Bone marrow (tissue), 2 donors: ENCODE data around the gene KCNK15.
"Not testable (repeated sequence)": the region's sequence is repeated elsewhere in the genome, so short reads cannot be mapped to it uniquely, and the experiment has no call there.

Experiments used
- DNase-seq, 2 donors: peaks; one replicate each; lab custom pipeline; 2025; lab: John Stamatoyannopoulos, UW

Gene KCNK15

GRCh38 chr20:44745598-44746366, at the start of gene KCNK15:
Gene KCNK15, plus strand, starts transcription at chr20:44745865. Its CDS starts 46 bp downstream, at chr20:44745911.
- DNase-seq = no peak

GRCh38 chr20:44696315-44696714, 49.4 kb upstream of the KCNK15 start:
- no peak for DNase-seq

DNA sequence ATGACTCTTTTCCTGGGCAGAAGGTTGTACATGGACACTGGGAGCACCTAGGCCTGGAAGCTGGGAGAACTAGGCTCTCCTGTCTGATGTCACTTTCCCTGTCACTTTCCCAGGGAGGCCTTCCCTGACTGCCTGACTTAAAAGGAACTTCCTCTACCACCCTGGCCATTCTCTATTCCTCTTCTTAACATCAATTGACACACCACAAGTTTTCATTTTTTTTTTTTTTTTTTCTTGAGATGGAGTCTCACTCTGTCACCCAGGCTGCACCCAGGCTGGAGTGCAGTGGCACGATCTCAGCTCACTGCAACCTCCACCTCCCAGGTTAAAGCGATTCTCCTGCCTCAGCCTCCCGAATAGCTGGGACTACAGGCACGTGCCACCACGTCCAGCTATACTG, 48.6 kb upstream of the KCNK15 start:
- not testable (repeated sequence) for DNase-seq

DNA sequence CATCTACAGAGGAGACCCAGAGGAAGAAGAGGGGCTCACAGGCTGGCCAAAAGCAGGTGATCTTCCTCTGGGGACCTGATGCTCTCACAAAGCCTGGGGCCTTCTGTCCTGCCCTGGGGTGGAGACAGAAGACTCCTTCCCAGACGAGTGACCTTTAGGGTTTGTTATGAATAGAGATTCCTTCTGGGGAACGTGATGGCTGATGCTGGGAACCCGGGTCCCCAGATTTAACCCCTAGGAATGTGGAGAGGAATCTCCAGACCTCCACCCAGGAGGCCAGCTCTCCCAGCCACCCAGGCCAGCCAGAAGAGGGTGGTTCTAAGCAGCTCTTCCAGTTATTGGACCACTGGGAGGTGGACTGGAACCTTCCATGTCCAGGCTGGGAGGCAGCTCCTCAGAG, 47.3 kb upstream of the KCNK15 start:
- no peak for DNase-seq

DNA sequence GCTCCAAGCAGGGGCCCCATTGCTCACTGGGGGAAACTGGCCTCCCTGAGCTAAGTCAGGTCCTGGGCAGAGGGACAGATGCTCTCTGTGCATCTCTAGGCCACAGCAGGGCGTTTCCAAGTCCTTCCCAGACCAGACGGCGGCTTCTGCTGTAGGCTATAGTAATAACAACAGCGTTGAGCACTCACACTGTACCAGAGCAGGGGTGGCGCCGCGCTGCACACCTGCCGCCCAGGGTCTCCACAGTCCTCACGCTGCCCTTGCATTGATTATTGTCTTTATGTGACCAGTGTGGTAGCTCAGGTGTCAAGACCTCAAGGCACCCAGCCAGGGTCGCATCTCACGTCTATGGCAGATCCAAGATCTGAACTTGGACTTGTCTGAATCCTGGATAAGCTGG, 45.4 kb upstream of the KCNK15 start:
- no peak for DNase-seq

DNA sequence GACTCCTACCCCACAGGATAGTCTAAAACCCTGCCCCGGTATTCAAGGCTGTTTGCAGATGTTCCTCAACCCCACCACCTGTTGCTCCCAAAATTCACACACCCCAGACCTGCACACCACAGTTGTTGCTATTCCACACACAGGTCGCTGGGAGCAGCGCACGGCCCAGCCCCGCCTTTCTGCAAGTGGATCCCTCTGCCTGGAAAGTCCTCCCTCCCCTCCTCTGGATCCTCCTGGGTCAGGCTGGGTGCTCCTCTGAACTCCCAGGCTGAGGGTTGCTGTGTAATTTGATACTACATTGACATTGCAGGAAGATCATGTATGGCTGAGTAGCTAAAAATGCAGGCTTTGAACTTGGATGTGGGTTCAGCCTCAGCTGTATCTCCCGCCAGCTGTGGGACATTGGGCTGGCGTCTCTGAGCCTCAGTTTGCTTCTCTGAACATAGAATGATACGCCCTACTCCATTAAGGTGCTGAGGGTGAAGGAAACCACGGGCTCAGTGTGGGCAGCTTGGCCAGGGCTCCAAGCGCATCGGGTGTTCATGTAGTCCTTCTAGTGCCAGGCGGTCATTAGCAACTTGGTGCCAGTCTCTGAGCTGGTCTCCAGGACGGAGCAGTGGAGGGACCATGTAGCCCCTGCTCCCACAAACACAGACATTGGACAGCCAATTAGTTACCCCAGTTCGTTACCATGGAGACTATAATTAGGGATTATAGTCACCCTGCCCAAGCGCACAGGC, 44.4 kb upstream of the KCNK15 start:
- no peak for DNase-seq

DNA sequence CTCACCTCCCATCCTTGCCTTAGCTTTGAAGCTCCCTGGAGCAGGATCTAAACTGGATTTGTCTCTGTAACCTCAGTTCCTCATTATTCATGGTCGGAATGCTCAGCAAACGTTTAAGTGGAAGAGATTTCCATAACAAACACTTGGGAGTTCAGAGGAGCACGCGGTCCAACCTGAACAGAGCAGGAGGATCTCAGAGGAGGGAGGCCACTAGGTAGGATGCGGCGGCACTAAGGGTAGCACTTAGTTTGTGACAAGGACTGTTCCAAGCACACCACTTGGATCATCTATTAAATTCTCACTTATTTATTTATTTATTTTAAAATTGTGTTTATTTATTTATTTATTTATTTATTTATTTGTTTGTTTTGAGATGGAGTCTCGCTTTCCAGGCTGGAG, 43.8 kb upstream of the KCNK15 start:
- no peak for DNase-seq

DNA sequence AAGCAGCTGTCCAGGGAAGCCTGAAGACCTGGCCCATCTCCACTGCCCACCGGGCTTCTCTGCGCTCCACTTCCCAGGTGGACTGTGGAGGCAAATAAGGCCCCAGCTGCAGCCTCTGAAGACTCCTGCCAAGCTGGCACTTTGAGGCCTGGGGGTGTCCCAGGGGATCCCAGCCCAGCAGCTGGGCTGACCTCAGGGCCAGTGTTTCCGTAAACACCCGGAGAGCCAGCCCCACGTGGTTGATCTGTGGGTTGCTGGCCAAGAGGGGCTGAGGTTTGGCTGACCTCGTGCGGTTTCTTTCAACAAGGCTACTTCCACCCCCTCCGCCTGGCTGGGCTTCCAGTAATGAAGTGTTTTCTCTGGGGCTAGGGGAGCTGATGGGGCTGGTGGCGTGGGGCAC, 42.9 kb upstream of the KCNK15 start:
- DNase-seq = no peak

DNA sequence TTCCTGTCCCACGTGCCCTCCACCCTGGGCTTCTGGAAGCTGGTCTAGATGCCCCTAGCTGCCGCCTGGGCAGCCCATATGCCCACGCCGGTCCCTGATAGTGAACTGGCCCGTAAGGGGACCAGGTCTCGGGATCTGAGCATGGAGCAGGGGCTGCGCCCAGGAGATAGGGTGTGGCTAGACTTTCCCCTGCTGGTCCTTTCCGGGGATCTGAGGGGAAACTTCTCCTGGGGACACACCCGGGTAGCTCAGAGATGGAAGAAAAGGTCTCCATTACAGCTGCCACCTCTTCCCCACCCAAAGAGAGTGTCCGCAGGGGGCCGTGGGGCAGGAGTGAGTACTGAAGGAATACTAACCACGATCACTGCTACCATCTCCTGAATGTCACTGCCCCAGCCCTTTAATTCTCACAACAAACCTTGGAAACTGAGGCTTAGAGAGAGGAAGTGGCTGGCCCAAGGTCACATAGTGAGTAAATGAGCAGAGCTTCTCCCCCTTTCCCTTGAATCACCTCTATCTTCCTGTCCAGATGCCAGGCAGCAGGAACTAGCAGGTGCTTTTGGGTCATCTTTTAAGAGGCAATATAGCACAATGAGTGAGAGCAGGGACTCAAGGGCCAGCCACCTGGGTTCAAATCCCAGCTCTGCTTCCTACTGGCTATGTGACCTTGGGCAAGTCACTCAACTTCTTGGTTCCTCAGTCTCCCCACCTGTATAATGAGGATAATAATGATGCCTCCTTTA, 42.3 kb upstream of the KCNK15 start:
- no peak for DNase-seq

DNA sequence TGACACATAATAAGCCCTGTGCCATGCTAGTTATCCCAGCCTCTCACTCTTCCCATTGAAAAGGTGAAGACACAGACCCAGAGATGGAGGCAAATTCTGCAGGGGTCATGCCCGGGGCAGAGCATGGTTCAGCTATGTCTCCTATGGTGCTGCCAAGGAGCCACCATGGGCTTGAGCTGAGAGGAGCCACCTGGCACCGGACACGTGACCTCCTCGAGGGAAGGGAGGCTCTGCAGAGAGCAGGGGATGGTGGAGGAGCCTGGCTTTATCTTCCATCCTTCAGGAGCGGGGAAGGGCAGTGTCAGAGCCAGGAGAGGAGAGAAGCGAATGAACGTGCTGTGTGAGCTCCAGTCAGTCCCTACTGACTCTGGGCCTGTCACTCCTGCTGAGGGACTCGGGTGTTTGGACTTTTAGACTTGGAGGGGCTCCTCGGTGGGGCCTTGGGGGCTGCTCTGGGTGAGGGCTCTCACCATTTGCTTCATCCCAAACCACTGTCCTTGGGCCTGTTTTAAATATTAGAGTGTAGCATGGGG, 41.6 kb upstream of the KCNK15 start:
- DNase-seq = no peak

GRCh38 chr20:44704551-44704971, 41.1 kb upstream of the KCNK15 start:
- DNase-seq = no peak

- DNase-seq = no peak
These were observed 40.1 kb upstream of the KCNK15 start for GRCh38 chr20:44705364-44706094.

DNA sequence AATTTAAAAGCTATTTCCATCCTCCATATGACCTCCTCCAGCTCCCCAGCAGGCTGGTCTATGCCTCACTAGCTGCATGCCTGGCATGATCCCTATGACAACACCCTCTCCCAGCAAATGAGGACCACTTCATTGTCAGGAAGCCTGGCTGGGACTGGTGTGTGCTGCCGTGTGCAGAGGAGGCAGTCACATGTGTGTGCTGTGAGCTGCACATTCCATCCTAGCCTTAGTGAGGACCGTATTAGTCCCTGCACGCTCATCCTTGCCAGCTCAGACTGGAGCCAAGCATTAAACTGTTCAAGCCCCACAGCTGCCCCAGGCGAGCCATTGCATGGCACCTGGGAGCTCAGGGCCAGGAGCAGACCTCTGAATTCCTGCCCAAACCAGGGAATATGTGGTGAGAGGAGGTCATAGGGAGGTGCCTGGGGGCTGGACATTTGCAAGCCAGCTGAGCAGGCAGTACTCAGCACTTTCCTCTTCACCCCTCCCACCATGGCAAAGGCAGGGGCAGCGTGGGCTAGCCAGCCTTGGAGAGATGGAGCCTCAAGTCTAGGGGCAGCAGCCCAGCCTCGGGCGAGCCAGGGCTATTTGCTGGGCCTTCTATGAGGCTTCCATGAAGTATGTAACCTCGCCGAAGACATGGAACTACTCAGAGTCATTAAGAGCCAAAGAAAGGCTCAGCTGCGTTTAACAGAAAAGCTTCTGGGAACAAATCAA, 39.2 kb upstream of the KCNK15 start:
- DNase-seq = no peak

DNA sequence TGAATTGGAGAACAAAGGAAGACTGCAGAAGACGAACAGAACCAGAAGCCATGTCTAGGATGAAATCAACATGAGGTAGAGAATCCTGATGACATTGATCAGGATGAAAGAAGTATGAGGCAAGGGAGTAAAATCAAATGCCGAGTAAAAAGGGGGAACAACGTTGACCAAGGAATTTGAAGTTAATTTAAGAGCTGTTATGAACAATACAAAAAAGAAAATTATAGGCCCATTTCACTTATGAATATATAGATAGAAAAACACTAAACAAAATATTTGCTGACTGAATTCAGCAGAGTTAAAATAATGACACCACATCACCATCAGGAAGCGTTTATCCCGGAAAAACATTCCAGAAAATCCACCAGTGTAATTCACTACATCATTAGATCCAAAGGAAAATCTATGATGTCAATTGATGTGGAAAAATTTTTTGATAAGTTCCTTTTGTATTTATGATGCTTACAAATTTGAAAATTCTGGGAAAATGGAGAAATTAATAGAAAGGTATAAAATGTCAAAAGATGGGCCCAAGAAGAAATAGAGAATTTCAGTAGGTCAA, 38.6 kb upstream of the KCNK15 start:
- no peak for DNase-seq

DNA sequence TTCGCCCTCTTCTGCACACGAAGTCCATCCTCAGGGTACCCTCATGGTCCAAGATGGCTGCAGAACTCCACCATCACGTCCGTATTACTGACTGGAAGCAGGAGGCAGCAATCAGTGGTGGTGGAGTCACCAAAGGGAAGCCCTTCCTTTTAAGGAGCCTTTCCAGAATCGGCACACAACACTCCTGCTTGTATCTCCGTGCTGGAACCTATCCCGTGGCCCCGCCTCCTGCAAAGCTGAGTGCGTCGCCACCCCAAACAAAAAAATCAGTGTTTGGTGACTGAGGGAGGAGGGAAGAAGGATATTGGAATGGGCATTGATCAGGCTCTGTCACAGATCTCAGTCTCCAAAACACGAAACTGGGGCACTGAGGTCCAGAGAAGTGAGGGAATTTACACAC, 36.3 kb upstream of the KCNK15 start:
- no peak for DNase-seq

GRCh38 chr20:44709797-44710196, 35.9 kb upstream of the KCNK15 start:
- no peak for DNase-seq

DNA sequence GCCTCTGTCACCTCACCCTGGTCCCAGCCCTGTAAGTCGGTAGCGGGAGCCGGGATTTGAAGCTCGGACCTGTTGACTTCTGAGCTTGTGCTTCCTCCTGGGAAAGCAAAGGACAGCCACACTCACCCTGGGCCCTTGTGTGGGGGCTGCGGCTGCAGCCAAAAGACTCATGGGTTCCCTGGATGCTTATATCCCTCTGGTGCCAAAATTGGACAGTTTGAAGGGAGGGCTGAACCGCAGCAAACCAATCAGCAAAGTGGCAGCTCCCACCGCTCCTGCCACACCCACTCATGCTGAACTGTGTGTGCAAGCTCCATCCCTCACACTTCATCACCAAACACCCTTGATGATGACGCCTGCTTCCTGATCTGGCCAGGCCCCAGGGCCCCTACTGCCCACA, 34.4 kb upstream of the KCNK15 start:
- DNase-seq = no peak

GRCh38 chr20:44714102-44714700, 31.5 kb upstream of the KCNK15 start:
- DNase-seq = no peak

GRCh38 chr20:44714701-44715498, 30.8 kb upstream of the KCNK15 start, which contains the start of gene CCN5:
Gene CCN5, plus strand, starts transcription at chr20:44715369. Its CDS starts 22 bp downstream, at chr20:44715391.
- DNase-seq = peak; percentile 9 to 20
